AML-193 (cell line): ENCODE data around the gene UBE2B.
"Not testable (repeated sequence)": the region's sequence is repeated elsewhere in the genome, so short reads cannot be mapped to it uniquely, and the experiment has no call there.

Experiments used
- DNase-seq, 2 experiments: peaks; one replicate each; lab custom pipeline; 2025; lab: John Stamatoyannopoulos, UW

Gene UBE2B

DNA sequence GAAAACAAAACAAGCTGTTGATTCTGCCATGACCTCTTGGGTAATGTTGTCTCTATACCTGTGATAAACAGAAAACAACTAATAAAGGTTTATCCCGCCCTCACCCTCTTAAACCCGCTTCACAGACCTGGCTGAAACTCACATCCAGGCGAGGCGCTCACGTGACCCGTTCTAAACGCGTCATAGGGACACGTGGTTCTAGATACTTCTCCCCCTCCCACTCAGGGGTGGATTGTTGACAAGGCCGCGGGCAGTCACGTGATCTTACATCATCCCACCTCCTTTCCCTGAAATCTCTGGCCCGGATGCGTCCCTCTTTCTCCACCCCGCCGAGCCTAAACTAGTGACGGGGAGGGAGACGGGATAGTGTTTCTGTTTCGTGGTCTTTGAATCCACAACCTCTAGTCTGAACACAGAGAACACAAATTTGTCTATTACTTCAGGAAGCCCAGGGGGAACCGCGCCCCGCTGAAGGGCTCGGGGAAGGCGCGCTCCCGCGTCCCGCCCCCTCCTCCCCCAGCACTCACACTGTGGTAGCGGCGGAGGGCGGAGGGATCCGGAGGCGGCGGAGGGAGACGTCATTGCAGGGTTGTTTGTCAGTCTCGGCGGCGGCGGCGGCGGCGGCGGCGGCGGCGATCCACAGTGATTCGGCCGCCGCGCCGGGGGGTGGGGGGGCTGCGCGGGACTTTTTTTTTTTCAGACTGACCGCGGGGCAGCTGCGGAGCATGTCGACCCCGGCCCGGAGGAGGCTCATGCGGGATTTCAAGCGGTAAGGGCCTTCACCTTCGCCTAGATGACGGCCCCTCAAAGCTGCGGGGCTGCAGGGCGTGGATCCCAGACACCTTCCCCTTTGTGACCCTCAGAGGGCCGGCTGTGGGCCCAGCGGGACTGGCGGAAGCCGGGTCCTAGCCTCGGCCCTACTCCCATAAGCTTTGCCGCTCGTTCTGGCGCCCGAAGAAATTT, at the start of gene UBE2B:
TSS of gene UBE2B (plus strand) at position 699 of the 963 bp plus-strand sequence. CDS start at position 726, 27 bp downstream.
- peak; percentile 98 to 99 for DNase-seq

DNA sequence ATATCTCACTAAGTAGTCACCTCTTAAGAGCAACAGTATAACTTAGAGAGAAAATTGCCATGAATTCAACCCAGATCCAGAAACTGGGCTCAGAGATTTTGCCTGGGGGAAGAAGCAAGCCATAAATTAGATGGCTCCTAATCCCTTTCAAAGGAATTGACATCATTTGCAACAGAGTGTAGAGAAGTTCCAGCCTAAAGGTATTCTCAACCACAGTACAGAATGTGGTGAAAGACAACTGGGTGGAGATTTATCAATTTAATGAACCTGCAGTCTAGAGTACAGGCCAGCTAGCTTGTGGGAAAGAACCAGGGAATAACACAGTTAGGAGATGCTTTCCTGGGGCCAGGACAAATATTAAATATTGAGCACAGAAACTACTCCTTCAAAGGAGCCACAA, 44.0 kb upstream of the UBE2B start:
- no peak for DNase-seq

DNA sequence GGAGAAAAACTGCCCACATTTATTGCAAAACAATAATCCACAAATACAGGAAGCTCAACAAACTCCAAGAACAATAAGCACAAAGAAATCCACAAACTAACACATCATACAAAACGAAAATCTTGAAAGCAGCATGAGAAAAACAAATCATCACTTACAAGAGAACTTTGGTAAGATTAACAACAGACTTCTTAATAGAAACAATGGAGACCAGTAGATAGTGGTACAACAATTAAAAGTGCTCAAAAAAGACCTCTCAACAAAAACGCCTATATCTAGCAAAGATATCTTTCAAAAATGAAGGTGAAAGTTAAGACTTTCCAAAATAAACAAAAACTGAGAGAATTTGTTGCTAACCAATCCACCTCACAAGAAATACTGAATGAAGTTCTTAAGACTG, 42.8 kb upstream of the UBE2B start:
- DNase-seq = no peak

DNA sequence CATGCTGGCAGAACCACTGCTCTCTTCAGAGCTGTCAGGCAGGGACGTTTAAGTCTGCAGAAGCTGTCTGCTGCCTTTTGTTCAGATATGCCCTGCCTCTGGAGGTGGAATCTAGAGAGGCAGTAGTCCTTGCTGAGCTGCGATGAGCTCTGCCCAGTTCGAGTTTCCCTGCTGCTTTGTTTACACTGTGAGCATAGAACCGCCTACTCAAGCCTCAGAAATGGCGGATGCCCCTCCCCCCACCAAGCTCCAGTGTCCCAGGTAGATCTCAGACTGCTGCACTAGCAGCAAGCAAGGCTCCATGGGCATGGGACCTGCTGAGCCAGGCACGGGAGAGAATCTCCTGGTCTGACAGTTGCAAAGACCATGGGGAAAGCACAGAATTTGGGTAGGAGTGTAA, 34.5 kb upstream of the UBE2B start:
- not testable (repeated sequence) for DNase-seq

DNA sequence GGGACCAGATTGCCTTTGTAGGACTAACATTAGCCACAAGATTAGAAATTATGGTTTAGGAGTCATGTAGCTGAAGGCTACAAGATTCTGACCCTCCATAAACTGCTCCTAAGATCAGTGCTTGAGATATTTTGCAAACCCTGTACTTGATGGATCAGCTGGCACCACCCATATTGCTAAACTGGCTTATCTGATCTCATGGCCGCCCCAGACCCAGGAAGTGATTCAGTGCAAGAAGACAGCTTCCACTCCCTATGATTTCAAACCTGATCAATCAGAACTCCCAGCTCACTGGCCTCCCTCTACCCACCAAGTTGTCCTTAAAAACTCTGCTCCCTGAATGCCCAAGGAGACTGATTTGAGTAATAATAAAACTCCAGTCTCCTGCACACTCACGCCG, 27.9 kb upstream of the UBE2B start:
- not testable (repeated sequence) for DNase-seq

DNA sequence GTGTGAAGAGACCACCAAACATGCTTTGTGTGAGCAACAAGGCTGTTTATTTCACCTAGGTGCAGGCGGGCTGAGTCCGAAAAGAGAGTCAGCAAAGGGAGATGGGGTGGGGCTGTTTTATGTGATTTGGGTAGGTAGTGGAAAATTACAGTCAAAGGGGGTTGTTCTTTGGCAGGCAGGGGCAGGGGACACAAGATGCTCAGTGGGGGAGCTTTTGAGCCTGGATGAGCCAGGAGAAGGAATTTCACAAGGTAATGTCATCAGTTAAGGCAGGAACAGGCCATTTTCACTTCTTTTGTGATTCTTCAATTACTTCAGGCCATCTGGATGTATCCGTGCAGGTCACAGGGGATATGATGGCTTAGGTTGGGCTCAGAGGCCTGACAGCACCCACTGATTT, 25.9 kb upstream of the UBE2B start:
- not testable (repeated sequence) for DNase-seq

DNA sequence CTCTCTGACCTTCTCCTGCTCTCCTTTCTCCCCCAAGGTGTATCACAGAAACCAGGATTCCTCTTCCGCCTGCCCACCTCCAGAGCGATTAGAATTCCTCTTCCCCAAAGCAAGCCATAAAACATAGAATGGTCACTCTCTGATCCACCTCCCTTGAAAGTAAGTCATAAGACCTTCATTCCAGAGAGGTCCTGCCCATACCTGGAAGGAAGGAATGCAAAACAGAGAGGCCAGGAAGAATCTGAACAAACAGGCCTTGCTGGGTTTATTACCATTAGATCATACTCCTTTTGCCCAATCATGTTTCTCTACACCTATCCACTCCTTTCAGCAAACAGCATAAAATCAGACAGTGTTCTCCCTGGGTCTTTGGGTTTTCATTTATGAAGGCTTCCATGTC, 25.4 kb upstream of the UBE2B start:
- no peak for DNase-seq

DNA sequence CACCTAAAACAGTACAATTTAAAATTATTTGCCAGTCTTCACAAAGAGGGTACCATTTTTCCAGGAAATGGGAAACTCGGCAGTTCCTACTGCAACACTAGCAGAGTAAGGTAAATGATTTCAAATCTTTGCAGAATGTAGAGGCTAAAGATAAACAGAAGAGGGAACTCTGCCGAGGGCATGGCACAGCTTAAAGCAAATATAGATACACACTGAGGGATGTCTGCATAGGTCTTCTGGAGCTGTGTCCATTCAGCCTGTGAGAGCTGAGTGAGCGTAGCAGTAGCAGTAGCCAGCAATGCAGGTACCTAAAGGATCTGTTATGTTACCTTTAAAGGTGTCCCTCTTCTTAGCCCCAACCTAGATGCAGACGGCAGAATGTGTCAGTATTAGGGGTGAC, 21.9 kb upstream of the UBE2B start:
- DNase-seq = no peak

DNA sequence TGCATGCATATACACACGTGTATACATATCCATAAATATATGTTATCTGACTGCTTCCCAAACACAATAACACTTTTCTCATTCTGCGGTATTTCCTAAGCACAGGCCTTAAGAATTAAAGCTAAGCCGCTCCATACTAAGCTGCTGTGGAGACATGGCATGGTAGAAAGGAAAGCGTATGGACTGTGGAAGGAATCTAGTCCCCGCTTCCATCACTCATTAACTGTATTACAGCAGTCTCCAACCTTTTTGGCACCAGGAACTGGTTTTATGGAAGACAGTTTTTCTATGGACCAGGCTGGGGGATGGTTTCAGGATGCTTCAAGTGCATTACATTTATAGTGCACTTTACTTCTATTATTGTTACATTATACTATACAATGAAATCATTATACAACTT, 15.7 kb upstream of the UBE2B start:
- DNase-seq = no peak

DNA sequence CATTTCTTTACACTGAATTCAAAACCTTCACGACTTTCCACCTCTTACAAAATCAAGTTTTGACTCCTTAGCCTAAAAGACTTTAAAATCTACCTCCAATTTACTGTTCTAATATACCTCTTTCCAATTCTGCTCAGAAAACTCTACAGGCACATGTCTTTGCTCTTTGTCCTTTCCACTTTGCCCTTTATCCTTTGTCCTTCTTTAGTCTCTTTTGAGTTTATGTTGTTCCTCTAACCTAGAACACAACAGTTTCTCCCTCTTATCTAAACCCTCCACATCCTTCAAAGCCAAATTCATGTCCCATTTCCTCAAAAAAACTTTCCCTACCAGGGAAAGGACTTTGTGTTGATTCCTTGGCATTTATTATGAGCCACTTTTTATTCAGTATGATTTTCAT, 5.8 kb upstream of the UBE2B start:
- DNase-seq = no peak

DNA sequence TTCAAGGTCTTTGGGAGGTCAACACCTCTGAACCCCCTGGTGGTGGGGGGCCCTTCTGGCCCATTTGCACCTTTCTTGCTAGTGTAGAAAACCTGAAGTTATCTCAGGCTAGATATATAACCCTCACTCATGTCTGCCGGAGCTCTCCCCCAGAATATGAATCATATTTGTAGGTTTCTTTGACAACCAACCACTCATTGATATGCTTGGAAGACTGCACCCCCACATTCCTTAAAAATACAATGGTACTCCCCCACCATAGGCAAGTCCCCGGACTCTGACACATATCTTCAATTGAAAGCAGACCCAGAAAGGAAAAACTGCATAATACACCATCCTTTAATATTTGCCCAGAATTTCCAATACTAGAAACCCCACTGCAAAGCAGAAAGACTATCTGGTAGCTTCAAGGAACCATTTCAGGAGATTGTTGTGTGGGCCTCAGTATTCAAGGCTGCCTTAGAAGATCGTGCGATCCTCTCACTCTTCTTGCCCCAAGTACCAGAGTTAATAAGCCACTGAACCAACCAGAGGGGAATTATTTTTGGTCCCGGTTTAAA, 978 bp upstream of the UBE2B start:
- peak in 1 of 2 experiments; percentile 48 for DNase-seq

DNA sequence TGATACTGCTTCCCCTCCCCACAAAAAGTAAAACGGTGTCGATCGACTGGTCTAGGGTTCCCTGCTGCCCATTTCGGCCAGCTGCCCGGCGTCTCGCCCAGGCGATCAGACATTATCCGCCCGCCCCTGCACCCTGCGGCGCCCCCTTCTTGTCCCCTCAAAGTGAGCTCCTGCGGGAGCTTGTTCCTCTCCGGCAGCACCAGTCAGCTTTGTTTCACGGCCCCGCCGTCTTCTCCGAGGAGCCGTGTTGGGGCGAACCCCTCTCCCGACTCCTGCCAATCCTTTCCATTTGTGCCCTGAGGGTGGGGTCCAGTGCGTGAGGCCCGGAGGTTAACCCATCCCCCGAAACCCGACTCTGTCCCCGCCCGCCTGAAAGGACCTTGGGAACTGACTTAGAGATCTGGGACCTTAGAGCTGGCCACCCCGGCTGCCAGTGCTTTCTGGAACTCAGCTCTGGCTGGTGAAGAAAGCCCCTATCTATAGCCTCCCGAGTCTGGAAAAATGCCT, 518 bp downstream of the UBE2B start:
- no peak for DNase-seq

DNA sequence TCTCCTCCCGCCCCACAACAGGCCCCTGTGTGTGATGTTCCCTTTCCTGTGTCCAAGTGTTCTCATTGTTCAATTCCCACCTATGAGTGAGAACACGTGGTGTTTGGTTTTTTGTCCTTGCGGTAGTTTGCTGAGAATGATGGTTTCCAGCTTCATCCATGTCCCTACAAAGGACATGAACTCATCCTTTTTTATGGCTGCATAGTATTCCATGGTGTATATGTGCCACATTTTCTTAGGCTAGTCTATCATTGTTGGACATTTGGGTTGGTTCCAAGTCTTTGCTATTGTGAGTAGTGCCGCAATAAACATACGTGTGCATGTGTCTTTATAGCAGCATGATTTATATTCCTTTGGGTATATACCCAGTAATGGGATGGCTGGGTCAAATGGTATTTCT, 2.3 kb downstream of the UBE2B start:
- DNase-seq = not testable (repeated sequence)

DNA sequence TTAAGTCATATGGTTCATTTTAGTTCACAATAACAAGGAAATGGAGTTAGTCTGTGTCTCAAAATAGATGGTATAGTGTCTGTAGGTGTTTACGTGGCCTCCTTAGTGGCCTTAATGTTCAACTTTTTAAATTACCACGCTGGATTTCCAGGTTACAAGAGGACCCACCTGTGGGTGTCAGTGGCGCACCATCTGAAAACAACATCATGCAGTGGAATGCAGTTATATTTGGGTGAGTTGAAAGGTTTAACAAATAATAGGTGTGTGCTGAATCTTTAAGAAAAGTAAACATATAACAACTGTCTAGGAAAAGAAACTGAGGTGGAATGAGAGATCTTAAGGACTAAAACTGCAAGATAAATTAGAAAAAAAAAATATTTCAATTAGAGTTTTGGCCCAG, 2.9 kb downstream of the UBE2B start:
- DNase-seq = no peak

DNA sequence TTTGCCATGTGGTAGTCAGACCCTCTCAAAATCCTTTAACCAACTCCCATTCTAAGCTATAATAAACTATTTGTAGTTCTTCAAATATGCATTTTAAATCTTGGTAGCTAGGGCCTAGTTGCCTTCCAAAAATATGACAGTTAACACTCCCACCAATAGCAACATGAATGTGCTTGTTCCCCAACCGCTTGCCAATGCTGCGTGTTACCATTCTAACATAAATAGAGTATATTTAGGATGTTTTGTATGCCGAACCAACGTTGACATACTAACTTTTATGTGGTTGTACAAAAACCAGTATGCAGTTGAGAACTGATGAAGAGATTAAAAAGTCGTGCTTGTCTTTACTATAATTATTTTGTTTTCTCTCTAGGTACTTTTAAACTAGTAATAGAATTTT, 9.0 kb downstream of the UBE2B start:
- DNase-seq = no peak

DNA sequence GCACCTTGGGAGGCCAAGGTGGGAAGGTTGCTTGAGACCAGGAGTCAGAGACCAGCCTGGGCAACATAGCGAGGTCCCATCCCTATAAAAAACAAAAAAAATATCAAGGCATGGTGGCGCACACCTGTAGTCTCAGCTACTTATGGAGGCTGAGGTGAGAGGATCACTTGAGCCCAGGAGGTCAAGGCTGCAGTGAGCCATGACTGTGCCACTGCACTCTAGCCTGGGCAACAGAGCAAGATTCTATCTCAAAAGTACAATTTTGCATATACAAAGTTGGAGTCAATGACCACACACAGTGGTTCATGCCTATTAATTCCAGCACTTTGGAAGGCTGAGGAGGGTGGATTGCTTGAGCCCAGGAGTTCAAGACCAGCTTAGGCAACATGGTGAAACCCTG, 10.8 kb downstream of the UBE2B start:
- not testable (repeated sequence) for DNase-seq

DNA sequence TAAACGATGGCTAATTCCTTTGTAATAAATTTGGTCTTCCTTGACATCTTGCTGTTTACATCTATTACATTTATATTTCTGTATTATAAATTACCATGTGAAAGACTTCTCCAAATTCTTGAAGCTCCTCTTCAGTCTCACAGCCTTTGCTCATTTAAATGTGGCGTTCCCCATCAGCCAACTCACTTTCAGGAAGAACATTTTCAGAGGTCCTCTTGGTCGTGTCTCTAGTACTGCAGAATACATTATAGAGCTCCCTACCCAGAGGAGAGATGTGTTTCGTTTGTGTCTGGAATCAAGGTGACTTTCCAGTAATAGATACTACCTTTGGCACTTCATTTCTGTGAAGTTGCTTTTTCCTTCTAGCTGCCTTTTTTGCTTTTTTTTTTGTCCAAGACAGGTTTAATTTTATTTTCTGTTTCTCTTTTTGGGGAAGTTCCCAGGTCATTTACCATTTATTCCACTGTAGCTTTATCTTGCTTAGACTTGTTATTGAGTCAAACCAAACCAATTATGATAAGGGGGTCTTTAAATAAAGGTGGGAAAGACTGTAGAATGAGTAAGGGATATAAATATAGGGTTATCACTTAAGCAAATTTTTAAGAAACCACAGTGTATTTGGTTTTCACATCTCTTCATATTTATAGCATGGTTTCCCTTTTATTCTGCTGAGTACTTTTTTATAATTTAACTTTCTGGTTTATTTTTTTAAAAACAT, 12.8 kb downstream of the UBE2B start:
- no peak for DNase-seq

DNA sequence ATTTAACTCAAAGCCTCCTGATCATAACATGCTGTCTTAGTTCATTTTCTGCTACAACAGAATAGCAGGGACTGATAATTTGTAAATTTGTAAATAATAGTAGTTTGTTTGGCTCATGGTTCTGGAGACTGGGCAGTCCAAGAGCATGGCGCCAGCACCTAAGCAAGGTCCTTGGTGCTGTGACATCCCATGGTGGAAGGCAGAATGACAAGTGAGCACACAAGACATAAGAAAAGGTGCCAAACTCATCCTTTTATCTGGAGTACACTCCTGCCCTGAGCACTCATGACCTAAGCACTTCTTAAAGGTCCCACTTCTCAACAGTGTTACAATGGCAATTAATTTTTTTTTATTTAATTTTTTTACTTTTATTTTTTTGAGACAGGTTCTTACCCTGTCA, 16.1 kb downstream of the UBE2B start:
- DNase-seq = no peak

DNA sequence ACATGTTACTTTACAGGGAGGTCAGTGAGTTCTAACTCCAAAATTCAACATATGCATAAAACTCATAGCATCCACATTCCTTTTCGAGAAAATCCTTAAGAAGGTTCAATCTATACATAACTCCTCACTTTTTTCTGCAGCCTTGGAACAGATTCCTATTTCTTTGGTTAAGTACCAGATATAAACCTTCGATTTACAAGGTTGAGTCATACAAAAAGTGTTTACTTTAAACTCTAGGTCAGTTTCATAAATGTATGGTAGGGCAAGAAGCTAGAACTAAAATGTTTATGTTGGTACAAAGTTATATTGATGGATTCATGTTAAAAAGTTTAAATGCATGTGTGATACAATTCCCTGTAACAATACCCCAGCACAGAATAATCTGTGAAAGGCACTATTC, 20.9 kb downstream of the UBE2B start:
- no peak for DNase-seq

DNA sequence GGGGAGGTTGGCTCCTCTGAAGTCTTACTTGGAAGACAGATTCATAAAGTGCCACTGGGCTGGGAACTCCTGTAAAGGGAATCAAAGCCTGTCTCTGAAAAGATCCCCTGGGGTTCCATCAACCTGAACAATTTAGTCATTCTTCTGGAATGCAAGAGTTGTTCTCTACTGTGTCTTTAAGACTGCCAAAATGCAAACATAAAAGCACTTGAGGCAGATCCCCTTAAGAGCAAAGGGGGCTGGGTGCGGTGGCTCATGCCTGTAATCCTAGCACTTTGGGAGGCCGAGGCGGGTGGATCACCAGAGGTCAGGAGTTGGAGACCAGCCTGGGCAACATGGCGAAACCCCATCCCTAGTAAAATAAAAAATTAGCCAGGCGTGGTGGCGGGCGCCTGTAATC, 23.6 kb downstream of the UBE2B start:
- no peak for DNase-seq

DNA sequence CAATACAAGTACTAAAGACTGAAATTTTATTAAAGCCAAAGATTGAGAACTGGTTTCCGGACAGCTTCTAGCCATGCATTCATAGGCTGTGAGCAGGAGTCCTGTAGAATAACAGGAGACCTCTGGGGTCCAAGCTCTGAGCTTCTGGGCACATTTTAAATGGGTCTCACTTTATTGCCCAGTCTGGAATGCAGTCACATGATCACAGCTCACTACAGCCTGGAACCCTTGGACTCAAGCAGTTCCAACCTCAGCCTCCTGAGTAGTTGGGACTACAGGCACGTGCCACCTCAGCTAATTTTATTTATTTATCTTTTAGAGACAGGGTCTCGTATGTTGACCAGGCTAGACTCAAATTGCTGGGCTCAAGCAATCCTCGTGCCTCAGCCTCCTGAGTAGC, 24.9 kb downstream of the UBE2B start:
- no peak for DNase-seq

DNA sequence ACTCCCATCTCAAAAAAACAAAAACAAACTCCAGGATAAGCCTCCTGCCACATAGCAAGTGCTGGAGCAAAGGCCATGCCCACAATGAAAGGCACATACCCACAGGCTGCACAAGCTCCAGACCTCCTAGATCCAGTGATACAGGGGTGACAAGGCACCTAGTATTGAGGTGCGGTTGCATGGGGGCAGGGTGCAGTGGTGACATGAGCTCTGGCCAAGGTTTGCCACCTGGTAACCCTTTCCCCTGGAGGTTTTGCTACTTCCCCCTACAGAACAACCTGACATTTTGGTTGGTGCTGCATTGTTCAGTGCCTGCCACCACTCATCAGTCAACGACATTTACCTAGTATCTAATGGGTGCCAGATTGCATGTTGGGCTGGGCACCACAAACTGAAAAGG, 25.8 kb downstream of the UBE2B start:
- no peak for DNase-seq
